CD4-positive, alpha-beta T cell treated with Interleukin-6 for 4 hours (primary cell): ENCODE measurements around the gene CACNA1C.
A peak's percentile ranks its signal among the peaks of the same experiment; 100 is the strongest.

ENCODE experiments used
- DNase-seq: peaks from one replicate; pipeline ENCODE4 v3.0.0-alpha.2; 2020; ENCODE audit warnings: mixed read lengths

Gene CACNA1C

DNA sequence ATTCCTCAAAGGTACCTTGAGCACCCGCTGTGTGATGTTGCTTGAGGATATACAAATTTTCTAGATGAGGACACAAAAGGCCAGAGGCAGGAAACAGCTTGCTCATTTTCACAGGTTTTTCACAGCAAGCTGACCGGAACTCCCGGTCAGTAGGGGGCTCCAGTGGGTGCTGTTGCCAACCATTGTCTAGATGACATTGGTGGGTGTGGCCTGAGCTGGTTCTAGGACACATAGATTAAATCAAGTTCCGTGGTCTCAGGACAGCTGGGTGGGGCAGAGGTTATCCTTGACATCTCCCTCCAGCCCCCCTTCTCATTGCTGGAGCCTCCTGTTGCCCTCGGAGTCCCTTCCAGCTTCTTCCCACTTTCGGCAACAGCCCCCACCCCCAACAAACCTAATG lies 588.4 kb downstream of the CACNA1C start:
- DNase-seq, result no peak

DNA sequence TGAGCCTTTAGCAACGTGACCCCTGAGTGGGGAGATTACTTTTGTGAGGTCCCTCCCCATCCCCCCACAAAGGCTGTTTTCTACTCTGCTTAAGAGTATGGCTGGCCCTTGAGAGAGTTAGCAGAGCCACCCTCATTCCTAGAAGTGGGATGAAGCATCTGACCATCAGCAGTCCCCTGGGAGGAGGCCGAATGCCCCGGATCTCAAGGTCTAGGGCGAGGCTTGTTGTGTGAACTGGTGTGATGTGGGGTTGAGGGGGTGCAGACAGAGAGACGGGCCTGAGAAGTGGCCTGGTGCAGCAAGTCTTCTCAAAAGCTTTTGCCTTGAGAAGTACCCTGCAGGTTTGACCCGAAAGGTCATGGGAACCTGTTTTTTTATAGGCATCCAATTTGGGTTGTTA lies 589.0 kb downstream of the CACNA1C start:
- DNase-seq, result no peak

DNA sequence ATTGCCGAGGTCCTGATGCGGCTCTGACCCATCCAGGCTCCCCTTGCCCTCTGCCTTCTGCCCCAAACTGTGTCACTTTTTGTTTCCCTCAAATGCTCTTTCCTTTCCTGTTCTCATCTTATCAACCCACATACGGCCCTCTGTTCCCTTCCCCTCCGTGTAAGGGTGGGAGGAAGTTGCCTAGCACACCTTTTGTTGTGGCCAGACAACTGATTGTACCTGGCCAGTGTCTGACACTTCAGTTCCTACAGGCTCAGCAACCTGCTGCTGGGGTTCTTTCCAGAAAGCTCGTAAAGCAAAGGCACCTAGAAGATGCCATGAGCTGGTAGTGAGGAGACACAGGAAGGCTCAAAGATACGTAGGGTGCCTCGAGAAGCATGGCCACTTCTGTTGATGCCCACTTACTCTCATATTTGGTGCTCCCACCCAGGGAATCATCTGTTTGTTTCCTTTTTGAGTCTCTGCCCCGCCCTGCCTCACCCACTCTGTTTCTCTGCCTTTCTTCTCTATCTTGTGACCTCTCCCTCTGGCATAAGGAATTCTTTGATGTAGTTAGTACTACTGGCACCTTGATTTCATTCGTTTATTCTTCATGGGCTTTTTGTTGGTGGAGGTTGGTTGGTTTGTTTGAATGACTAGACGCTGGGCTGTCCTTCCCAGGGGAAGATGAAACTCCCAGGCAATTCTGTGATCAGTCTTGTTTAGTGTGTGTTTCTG lies 589.5 kb downstream of the CACNA1C start:
- peak; percentile 15 for DNase-seq

DNA sequence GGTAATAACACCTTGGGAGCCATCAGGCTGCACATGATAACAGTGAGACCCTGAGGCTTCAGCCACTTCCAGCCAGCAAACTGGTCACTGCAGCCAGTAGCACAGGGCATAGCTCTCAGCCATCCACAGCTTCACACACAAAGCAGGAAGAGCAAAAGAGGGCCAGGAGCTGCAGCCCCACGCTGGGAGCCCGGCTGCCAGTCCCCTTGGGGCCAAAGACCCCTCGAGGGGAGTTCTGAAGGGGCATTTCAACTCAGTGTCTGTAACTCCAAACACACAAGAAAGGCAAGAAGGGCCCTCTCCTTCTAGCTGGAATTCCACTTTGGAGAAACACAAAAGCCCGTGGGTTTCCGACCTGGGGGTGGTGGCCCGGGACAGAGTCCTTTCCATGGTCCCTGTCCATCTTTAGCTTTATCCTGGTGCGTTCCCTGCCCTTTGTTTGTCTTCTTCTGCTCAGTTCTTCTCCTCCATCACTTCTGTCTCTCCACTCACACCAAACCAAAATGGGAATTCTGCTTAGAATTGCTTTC lies 590.2 kb downstream of the CACNA1C start:
- DNase-seq, result no peak

- no peak for DNase-seq
Observed at GRCh38 chr12:2643576-2644135, 590.9 kb downstream of the CACNA1C start.

GRCh38 chr12:2644683-2645405 lies 592.1 kb downstream of the CACNA1C start:
- no peak for DNase-seq

DNA sequence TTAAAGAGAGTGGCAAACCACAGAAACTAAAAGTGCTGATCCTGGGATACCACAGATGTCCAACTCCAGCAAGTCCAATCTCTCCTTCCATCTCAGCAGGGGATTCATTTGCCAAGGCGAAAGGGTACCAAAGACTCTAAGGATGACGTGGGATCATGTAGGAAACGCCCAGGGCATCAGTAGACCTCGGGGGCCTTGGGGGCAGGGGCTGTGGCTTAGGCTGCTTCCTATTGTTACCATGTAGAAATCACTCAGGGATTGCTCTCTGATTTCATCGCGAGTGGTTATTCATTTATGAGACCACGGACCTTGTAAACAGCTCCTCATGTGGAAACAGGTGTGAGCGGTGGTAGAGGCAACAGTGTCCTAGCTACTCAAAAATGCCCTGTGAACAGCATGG lies 592.7 kb downstream of the CACNA1C start:
- DNase-seq, result no peak

- no peak for DNase-seq
Observed at GRCh38 chr12:2646341-2646740, 593.6 kb downstream of the CACNA1C start.

DNA sequence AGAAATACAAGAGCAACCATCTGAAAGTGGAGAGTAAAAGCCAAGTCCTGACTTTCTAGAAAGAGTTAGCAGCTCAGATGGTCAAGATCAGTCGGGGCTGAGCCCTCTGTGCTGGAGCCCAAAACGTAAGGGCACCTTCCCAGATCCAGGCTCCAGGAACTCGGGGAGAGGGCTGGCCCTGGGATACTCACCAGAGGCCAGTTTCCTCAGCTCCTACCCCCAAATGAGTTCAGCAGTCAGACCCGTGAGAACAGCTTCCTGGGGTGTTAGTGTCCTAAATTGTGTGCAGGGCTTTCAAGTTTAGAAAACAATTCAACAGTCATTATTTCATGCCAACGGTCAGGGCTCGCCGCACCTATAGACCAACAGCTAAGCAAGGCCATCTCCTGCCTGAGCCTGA lies 594.4 kb downstream of the CACNA1C start:
- no peak for DNase-seq

GRCh38 chr12:2648406-2648805 lies 595.6 kb downstream of the CACNA1C start:
- no peak for DNase-seq

GRCh38 chr12:2649201-2650030 lies 596.6 kb downstream of the CACNA1C start:
- no peak for DNase-seq

DNA sequence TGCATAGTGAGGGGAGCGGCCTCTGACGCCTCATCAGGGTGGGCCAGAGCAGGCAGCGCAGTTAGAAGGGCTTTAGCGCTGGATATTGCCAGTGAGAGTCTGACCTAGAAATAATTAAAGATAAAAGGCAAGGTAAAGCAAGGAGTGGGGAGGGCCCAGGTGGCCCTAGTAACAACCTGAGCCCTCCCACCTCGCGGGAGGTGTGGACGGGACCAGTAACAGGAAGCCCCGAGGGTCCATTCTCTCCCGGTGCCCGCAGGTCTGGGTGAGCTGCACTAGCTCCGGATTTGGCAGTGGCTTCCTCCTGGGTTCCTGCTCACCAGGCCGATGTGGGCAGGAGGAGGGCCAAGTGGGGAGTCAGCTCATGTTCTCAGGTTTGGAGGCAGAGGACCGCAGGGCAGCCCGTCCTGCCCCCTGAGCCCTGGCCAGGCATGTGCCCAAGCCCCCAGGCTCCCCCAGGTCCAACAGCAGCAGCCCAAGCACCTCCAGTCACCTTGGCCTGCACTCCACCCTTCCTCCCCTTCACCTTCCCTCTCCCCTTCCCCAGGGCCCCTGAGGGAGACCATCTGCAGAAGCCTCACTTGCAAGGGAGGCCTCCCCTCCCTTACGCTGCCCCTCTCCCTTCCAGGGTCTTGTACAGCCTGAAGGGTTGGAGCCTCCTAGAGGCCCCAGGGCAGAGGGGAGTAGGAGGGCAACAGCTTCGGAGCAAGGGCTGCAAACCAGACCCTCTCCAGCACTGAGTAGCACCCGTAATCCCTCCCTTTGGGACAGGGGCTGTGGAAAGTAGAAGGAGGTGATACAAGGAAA lies 597.7 kb downstream of the CACNA1C start:
- no peak for DNase-seq

DNA sequence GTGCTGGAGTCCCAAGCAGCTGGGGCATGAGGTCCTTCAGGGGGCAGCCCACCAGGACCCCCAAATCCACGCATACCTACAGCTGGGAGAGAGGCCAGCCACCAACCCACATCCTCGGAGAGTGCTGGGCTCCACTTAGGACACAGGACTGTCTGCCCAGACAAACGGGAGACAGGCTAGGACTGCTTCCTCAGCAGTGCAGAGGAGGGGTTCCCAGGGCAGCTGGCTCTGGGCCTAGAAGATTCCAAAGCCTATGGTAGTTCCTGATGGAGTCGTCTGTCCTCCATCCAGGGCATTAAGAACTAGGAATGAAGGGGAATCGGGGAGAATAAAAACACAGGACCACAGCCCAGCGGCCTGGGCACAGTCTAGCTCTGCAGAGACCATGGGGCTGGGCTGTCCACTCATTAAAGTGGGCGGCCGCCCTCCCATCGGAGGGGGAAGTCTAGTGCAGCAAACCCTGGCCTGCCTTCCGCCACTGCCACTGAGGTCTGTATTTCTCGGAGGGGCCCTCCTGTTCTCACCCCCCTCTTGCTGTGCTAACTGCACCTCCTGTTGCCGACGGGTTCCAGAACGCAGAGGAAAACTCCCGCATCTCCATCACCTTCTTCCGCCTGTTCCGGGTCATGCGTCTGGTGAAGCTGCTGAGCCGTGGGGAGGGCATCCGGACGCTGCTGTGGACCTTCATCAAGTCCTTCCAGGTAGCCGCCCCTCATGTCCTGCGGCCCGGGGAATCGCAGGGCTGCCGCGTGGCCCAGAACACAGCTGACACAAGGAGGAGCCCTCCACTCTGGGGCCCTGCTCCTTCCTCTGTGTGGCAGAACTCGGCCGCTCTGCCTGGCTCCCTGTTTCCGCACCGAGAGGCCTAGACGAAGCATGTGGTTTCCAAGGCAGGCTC lies 598.5 kb downstream of the CACNA1C start:
- DNase-seq, result no peak

- no peak for DNase-seq
Observed at GRCh38 chr12:2652011-2652400, 599.2 kb downstream of the CACNA1C start.

- DNase-seq, result no peak
Observed at GRCh38 chr12:2652401-2653081, 599.8 kb downstream of the CACNA1C start.

DNA sequence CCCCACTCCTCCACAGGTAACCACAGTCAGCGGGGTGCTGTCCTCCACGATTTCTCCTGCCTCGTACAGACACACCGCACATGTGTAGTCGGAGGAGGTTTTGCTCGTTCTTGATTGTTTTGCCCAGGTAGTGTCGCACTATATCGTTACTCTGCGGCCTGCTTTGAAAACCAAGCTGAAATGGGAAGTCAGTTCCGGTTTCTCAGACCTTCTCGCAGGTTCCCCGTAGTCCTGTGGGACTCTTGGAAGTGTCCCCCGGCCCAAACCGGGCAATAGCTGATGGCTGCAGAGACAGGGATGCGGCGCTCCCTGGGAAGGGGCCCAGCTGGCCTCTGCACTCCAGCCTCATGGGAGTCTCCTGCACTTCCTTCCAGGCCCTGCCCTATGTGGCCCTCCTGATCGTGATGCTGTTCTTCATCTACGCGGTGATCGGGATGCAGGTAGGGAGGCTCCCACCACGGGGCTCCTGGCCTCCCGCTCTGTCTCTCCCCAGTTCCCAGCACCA lies 600.7 kb downstream of the CACNA1C start:
- DNase-seq, result no peak

GRCh38 chr12:2654311-2654710 lies 601.5 kb downstream of the CACNA1C start:
- DNase-seq, result no peak

- no peak for DNase-seq
Observed at GRCh38 chr12:2654741-2655140, 602.0 kb downstream of the CACNA1C start.

DNA sequence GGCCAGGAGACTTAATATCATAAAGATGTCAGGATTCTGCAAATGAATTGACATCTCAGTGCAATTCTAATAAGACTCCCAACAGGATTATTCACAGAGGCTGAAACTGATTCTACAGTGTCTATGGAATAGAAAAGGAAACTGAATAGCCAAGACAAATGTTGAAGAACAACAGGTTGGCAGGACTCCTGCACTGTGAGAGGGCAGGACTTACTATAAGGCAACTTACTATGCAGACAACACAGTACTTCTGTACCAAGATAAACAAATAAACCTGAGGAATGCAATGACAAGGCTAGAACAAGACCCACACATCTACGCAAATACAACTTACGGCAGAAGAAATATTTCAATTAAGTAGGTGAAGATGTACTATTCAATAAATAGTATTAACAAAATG lies 609.7 kb downstream of the CACNA1C start:
- no peak for DNase-seq
